Mammary epithelial cell (primary cell): ENCODE data around the gene NCK1.

Source experiments
- CTCF ChIP-seq, 2 donors: IDR thresholded peaks in 1 of 2; conservative IDR thresholded peaks in 1 of 2; 2 replicates each; pipeline ENCODE4 v1.5.1; 2011 to 2012; ENCODE audit warnings: inconsistent platforms in 2 of 2, low read length in 2 of 2, mild to moderate bottlenecking in 2 of 2, control low read depth in 1 of 2, low read depth in 1 of 2; ENCODE audit not compliant: insufficient read depth in 1 of 2; ENCODE audit errors: extremely low read depth in 1 of 2
- EZH2 ChIP-seq: IDR thresholded peaks from 2 replicates; pipeline ENCODE4 v1.6.1; 2012; ENCODE audit warnings: low read length, inconsistent platforms, borderline replicate concordance

GRCh38 chr3:136988651-136989050, 126.6 kb downstream of the NCK1 start:
- TF ChIP-seq CTCF (conservative IDR thresholded peaks at IDR 0.05 in 1 of 2, IDR thresholded peaks at IDR 0.05 in 1 of 2; ENCODE audit: extremely low read depth in 1 of 2, insufficient read depth in 1 of 2, low read depth in 1 of 2, low read length in 2 of 2): no peak
- no peak for TF ChIP-seq EZH2
